DOHH2 (cell line): ENCODE measurements around the gene DAGLA.

Experiments used
- H3F3A ChIP-seq: fragments of 200-600 bp; sonication (generic), shearing (Covaris generic); 2 replicates; pipeline ENCODE4 v1.6.0; 2016; ENCODE audit warnings: antibody characterized with exemption, mild to moderate bottlenecking; ENCODE audit not compliant: control insufficient read depth, insufficient read depth
- H3K27ac ChIP-seq: fragments of 200-600 bp; sonication (generic); 2 replicates; pipeline ENCODE4 v1.5.1; 2014; ENCODE audit warnings: low read depth, mild to moderate bottlenecking, low read length, moderate library complexity
- H3K27me3 ChIP-seq: fragments of 200-600 bp; sonication (generic); 2 replicates; pipeline ENCODE4 v1.6.1; 2014; ENCODE audit warnings: mild to moderate bottlenecking, low read length, mixed read lengths; ENCODE audit not compliant: control insufficient read depth
- H3K36me3 ChIP-seq: fragments of 200-600 bp; sonication (generic); 2 replicates; pipeline ENCODE4 v1.6.1; 2014; ENCODE audit warnings: mild to moderate bottlenecking, low read length, moderate library complexity, mixed read lengths; ENCODE audit not compliant: control insufficient read depth
- H3K4me1 ChIP-seq: fragments of 200-600 bp; sonication (generic); 2 replicates; pipeline ENCODE4 v1.6.1; 2014; ENCODE audit warnings: mild to moderate bottlenecking, low read length, mixed read lengths; ENCODE audit not compliant: control insufficient read depth
- H3K4me2 ChIP-seq: fragments of 200-600 bp; sonication (generic); 2 replicates; pipeline ENCODE4 v1.6.0; 2014; ENCODE audit warnings: mild to moderate bottlenecking, low read length, moderate library complexity
- H3K4me3 ChIP-seq: fragments of 200-600 bp; sonication (generic); 2 replicates; pipeline ENCODE4 v1.5.1; 2014; ENCODE audit warnings: mild to moderate bottlenecking, low read length, mixed read lengths
- H3K79me2 ChIP-seq: fragments of 200-600 bp; sonication (generic); 2 replicates; pipeline ENCODE4 v1.6.1; 2014; ENCODE audit warnings: mild to moderate bottlenecking, low read length, mixed read lengths; ENCODE audit not compliant: control insufficient read depth
- H3K9me2 ChIP-seq: fragments of 200-600 bp; sonication (generic); replicated peaks from 2 replicates; pipeline ENCODE4 v1.6.1; 2014; ENCODE audit warnings: mild to moderate bottlenecking, low read length, mixed read lengths; ENCODE audit not compliant: control insufficient read depth
- H3K9me3 ChIP-seq: fragments of 200-600 bp; sonication (generic); 2 replicates; pipeline ENCODE4 v1.6.1; 2014; ENCODE audit warnings: antibody characterized with exemption, low read length, mixed read lengths; ENCODE audit not compliant: control insufficient read depth, insufficient read depth
- H4K20me1 ChIP-seq: fragments of 200-600 bp; sonication (generic); 2 replicates; pipeline ENCODE4 v1.6.0; 2014; ENCODE audit warnings: low read depth, mild to moderate bottlenecking, antibody characterized with exemption, low read length, moderate library complexity; ENCODE audit not compliant: control insufficient read depth, insufficient read depth
- CTCF ChIP-seq: fragments of 200-600 bp; sonication (generic); IDR thresholded peaks from one replicate; pipeline ENCODE4 v1.5.1; 2014; ENCODE audit warnings: antibody characterized with exemption, mild to moderate bottlenecking, low read depth, low read length; ENCODE audit not compliant: poor library complexity, severe bottlenecking
- EZH2phosphoT487 ChIP-seq: fragments of 200-600 bp; sonication (generic); IDR thresholded peaks from 2 replicates; pipeline ENCODE4 v1.6.1; 2017; ENCODE audit warnings: borderline replicate concordance, mild to moderate bottlenecking, antibody characterized with exemption, low read length, moderate library complexity, mixed read lengths

The DAGLA gene

DNA sequence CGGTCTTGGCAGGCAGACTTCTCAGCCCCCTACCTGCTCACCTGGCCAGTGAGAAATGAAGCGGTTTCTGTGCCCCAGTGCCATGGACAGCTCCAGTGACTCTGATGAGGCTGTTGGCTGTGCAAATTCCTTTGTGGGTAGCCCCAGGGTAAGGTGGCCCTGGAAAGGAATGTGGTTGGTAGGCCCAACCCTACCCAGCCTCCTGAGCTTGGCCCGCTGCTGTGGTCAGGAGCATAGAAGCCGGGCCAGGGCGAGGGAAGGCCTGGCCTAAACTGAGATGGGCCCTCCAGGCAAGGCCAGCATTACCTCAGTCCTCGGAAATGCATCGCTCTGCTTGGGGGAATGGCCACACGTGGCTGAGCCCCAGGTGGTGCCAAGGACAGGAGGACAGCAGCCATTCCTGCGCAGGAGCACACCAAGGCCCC lies 16.9 kb downstream of the DAGLA start:
- no peaks in the 10 kb centered on the region for H3K9me2 ChIP-seq
- no peak for TF ChIP-seq EZH2phosphoT487
- no peaks in the 10 kb centered on the region for H3K79me2 ChIP-seq
- H3K4me3 ChIP-seq = no peak overlapping the region
- H4K20me1 ChIP-seq = no peaks in the 10 kb centered on the region
- H3K27ac ChIP-seq = no peak overlapping the region
- H3K27me3 ChIP-seq = 0 out of 2 replicates have a peak, but pooled peaks cover 3% of the 10 kb centered on the region
- no peaks in the 10 kb centered on the region for H3K36me3 ChIP-seq
- H3F3A ChIP-seq = no peaks in the 10 kb centered on the region
- H3K9me3 ChIP-seq = no peaks in the 10 kb centered on the region
- H3K4me1 ChIP-seq = no peaks in the 10 kb centered on the region
- H3K4me2 ChIP-seq = no peak overlapping the region

DNA sequence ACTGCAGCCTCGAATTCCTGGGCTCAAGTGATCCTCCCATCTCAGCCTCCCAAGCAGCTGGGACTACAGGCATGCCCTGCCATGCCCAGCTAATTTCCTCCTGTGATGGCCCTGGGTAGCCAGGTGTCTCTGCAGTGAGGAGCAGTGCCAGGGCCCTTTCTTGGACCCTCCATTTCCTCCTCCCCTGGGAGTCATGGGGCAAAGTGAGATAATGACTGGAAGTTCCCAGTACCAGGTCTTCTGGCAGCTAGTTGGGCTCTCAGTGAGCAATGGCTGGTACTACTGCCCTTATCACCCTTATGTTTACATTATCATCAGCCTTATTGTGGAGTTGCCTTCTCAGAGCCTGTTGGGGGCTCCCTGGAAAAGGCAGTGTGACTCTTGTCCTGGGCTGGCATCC lies 17.6 kb downstream of the DAGLA start:
- Histone ChIP-seq H3K27me3 (0 out of 2 replicates have a peak, but pooled peaks cover 3% of the 10 kb centered on the region), H3F3A (no peaks in the 10 kb centered on the region), H3K79me2 (no peaks in the 10 kb centered on the region), H3K4me3 (no peak overlapping the region), H3K4me1 (no peaks in the 10 kb centered on the region), H4K20me1 (no peaks in the 10 kb centered on the region), H3K4me2 (no peak overlapping the region), H3K9me2 (no peaks in the 10 kb centered on the region), H3K9me3 (no peaks in the 10 kb centered on the region), H3K36me3 (no peaks in the 10 kb centered on the region), H3K27ac (no peak overlapping the region)
- TF ChIP-seq CTCF = no peak
- TF ChIP-seq EZH2phosphoT487 = no peak

GRCh38 chr11:61698173-61698948 lies 18.2 kb downstream of the DAGLA start:
- Histone ChIP-seq H3K9me3 (no peaks in the 10 kb centered on the region), H3K27me3 (0 out of 2 replicates have a peak, but pooled peaks cover 3% of the 10 kb centered on the region), H3K4me2 (no peak overlapping the region), H4K20me1 (no peaks in the 10 kb centered on the region), H3F3A (no peaks in the 10 kb centered on the region), H3K4me3 (no peak overlapping the region), H3K36me3 (no peaks in the 10 kb centered on the region), H3K27ac (no peak overlapping the region), H3K79me2 (no peaks in the 10 kb centered on the region), H3K4me1 (no peaks in the 10 kb centered on the region), H3K9me2 (no peaks in the 10 kb centered on the region)
- no peak for TF ChIP-seq CTCF
- TF ChIP-seq EZH2phosphoT487 = no peak

DNA sequence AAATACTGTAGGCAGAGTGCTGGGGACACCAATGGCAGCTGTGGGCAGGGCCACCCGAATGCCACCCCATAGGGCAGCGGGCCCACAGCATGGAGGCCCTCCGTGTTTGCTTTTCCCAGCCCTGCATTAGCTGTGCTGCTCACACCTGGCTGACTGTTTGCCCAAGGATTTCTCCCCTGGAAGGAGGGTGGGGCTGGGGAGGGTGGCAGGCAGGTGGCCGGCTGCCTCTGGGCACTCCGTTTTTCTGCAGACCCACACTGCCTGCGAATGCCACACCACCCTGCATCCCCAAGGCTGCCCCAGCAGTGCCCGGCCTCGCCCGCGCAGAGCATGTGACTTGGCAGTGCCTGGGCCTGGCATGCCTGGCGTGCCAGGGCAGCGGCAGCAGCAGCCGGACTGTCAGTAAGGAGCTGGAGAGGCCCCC lies 19.6 kb downstream of the DAGLA start:
- Histone ChIP-seq H3K4me3 (no peak overlapping the region), H3K79me2 (no peaks in the 10 kb centered on the region), H3K9me3 (no peaks in the 10 kb centered on the region), H3K4me1 (no peaks in the 10 kb centered on the region), H3K9me2 (no peaks in the 10 kb centered on the region), H3K4me2 (no peak overlapping the region), H3K27me3 (0 out of 2 replicates have a peak, but pooled peaks cover 3% of the 10 kb centered on the region), H3K27ac (no peak overlapping the region), H3K36me3 (no peaks in the 10 kb centered on the region), H3F3A (no peaks in the 10 kb centered on the region), H4K20me1 (no peaks in the 10 kb centered on the region)
- TF ChIP-seq CTCF = no peak
- TF ChIP-seq EZH2phosphoT487 = no peak
